HG03432 (cell line): Measurements from ENCODE around the gene EPSTI1.
A peak's percentile ranks its signal among the peaks of the same experiment; 100 is the strongest.

Source experiments
- ATAC-seq: cut with Tn5 transposase; IDR thresholded peaks from one replicate; pipeline ENCODE4 v1.9.1; 2021; ENCODE audit warnings: mild to moderate bottlenecking, moderate library complexity; ENCODE audit not compliant: unreplicated experiment

The EPSTI1 gene

DNA sequence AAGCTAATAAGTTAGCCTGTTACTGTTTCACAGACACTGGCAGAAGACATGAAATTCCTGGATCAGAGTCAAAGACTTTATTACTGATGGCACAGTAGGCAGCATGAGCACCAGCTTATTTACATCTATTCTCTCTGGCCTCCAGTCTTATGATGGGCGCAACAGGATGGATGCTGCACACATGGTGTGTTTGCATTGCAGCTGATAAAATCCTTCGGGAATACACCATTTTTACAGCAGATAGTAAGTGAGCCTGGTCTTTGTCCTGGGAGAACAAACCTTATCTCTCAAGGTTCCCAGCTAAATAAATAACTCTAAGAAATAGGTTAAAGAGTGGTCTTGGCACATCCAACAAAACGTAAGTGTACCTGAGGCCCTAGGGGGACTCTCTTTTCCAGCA, 16.0 kb downstream of the EPSTI1 start:
- no peak for ATAC-seq

DNA sequence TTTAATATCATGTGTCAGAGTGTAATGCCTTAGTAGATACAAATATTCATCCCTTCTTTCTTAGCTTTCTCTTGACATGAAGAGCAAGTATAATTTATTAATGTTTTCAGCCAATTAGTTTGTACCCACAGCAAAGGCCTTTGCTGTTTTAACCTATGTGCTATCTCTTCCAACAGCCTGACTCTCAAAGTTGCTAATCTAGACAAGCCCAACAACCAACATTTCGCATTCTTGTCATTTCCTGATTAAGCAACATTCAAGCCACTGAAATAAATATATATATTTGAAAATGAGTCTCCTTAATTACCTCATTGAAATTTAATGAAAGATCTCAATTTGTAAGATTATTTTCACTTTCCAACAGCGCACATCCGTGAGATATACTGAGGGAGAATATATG, 18.5 kb downstream of the EPSTI1 start:
- no peak for ATAC-seq

GRCh38 chr13:42971691-42972347, 20.2 kb downstream of the EPSTI1 start:
- ATAC-seq = peak; percentile 60

DNA sequence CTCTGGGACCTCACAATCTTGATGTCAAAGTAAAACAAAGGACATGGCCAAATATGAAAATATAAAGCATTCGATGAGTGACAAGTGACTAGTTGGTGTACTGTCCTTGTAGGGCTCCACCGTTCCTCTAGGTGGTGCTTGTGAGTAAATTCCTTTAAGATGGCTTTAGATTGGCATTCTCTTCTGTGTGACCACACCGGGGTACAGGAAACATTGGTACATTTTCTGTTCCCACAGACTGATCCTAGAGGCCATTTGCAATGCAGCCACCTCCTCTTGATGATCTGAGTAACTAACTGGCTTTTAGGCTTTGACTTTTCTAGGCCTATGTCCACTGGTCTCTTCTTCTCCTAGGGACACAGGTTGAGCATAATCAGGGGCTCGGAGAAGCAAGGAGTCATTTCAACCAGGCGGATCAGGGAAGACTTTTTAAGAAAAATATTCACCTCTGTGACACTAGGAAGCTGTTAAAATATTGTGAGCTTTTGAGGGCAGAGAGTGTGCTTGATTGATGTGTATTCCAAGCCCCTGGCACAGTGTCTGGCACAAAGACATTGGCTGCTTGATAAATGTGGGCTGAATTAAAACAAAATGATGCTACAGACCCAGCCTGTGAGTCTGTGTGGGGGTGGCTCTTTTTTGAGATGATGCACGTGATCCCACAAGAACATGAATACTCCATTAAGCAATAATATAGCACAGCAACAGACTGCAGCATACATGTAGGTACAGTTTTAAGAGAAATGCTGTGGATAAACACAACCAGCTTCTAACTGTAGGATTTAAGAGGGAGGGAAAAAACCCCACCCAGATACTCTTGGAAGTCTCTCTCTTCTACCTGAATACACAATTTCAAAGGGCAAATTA, 21.0 kb downstream of the EPSTI1 start:
- peak; percentile 61 for ATAC-seq

GRCh38 chr13:42969565-42970172, 22.4 kb downstream of the EPSTI1 start:
- ATAC-seq = peak; percentile 54

DNA sequence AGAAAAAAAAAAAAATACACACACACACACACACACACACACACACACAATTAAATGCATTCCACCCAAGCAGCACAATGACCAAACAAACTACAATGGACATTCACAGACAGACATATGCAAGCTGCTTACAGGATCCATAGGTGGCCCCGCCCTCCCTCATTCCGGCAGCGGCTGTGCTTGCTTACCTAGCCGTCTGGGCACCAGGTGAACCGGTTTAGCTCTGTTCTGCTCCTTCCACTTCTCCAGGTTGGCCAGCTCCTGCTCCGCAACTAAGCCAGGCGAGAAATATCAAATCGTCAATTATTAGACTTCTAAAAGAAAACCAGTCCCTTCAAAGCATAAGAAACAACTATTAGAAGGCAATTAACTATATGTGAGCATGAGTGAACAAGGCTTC, 23.1 kb downstream of the EPSTI1 start:
- no peak for ATAC-seq

DNA sequence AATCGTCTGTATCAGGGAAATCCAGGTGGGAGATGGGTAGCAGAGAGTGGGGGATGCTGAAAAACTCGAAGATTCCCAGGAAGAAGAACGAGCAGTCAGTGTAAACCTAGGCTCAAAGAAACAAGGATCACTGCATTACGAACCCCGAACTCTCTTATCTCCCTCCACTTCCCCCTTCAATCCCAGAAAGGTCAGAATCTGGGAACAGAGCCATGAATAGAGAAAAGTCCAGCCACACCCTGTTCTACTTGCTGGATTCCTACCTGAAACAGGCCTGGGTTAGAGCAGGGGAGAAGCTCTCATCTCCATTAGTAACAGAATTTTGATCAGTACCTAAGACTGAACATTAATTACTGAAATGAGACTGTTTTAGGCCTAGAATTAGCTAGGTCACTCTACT, 24.4 kb downstream of the EPSTI1 start:
- no peak for ATAC-seq

DNA sequence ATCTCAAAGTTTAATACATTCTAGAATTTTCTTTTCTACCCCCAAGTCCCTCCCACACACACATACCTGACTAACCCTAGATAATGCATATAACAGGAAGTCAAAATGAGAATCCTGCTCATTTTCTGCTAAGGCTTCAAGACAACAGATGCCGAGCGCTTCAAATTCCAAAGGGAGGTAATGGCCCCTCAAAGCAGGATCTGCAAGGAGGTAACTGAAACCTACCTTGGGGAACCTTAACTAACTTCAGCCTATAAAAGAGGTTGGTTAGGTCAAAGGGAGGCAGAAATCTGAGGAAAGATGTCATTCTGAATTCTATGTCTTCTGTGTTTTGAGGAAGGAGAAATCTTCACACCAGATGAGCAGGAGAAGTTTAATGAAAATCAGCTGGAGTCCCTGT, 26.8 kb downstream of the EPSTI1 start:
- no peak for ATAC-seq

DNA sequence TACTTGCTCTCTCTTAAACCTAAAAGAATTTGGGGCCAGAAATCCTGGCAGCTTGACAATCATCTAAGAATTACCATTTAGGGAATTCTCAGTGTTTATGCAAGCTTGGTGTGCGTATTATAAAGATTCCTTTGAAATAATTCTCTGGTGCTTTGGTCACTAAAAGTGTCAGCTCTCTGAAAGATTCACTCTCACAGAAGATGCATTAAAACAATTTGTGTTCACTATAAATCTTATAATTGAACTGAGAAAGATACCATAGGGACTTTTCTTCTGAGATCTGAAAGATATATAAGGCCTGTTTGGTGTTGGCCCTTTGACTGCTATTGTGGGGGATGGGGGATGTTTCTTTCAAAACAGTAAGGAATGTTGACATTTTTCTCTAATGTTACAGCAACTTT, 27.3 kb downstream of the EPSTI1 start:
- no peak for ATAC-seq

DNA sequence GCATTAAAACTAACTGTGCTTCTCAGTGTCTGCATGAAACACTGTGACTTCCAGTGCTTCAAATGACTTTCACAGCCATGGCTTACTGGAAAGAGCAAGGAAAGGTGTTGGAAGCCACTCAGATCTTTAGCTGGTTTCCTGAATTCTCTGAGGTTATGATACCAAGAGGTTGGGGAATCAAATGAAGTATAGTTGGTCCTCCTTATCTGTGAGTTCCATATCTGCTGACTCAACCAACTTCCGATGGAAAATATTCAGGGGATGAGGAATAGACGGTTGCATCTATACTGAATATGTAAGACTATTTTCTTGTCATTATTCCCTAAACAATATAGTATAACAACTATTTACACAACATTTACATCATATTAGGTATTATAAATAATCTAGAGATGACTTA, 32.4 kb downstream of the EPSTI1 start:
- ATAC-seq = no peak

DNA sequence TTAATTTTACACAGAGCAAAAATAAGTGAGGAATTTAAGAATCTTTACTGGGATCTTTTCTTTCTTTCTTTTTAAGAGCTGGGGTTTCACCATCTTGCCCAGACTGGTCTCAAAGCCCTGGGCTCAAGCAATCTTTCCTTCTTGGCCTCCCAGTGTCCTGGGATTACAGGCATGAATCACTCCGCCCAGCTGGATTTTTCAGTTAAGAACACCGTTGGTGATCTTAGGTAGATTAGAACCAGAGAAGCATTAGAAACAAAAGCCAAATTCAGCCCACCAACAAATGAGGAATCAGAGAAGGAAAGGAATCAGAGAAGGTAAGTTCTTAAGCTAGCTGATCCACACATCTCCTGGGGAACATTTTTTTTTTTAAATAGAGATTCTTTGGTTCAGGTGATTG, 34.2 kb downstream of the EPSTI1 start:
- ATAC-seq = no peak

- no peak for ATAC-seq
These were observed 41.9 kb downstream of the EPSTI1 start for GRCh38 chr13:42950181-42950580.

- ATAC-seq = no peak
These were observed 44.1 kb downstream of the EPSTI1 start for GRCh38 chr13:42947925-42948324.

DNA sequence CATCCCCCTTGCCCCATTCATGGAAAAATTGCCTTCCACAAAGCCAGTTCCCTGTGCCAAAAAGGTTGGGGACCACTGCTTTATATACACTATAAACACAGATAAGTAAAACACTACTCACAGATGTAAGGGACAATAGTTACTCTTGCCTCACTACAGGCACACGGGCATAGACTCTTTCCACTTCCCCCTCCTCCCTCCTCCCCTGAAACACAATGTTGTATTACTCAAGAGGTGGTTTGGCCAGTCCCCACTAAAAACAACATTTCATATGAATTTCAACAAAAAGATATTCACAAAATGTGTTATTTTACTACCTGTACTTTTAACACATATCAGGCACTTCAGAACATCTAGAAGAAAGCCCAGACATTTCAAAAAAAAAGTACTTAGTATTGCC, 45.1 kb downstream of the EPSTI1 start:
- no peak for ATAC-seq

GRCh38 chr13:42929886-42930535, 62.0 kb downstream of the EPSTI1 start:
- no peak for ATAC-seq

DNA sequence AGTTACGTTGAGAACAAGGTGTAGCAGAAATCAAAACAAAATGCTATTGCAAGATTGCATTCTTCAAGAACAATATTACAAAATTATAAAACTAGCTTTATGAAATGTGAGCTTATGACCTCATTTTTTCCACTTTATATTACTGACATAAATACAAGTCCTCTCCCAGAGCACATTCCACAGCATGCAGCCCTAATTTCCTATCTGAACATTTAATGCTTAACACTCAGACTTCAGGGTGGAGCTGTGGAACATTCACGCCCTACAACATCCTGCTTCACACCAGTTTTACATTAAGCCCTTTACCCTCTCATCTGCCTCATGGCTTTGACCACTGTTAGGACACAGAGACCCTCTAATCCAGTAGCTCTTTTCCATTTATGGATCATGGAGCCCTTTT, 65.5 kb downstream of the EPSTI1 start:
- no peak for ATAC-seq

GRCh38 chr13:42926043-42926442, 66.0 kb downstream of the EPSTI1 start:
- ATAC-seq = no peak

DNA sequence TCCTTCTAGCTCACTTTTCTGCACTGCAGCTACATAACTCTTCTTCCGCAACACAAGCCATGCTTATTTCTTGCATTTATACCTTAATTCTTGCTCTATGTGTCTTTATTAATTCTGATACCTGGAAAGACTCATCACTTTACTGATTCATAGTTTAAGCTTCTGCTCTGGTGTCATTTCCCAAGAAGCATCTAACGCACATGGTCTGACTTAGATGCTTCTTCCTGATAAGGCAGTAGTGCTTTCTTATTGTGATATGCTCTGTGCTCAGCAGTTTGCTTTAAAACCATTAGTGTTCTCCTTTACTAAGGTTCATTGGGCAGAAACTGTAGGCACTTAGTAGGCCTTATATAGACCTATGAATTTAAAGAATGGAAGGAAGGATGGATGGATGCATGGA, 66.4 kb downstream of the EPSTI1 start:
- no peak for ATAC-seq

DNA sequence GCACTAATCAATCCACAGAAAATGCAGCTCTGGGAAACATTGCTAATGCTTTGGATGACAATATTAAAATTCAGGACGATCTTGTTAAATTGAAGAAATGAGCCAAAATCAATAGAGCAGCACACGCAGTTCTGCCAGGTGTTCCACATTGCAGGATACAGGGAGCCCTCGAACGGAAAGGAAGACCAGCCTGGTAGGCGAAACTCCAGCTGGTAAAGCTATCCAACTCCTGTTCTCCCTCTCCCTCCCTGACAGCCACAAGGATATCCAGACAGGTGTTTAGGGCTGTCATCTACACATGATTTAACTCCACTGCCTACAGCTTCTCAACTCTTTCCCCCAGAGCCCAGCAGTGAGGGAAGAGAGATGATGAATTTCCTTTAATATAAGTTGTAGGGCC, 67.7 kb downstream of the EPSTI1 start:
- no peak for ATAC-seq

GRCh38 chr13:42907745-42908144, 84.3 kb downstream of the EPSTI1 start:
- ATAC-seq = no peak

- no peak for ATAC-seq
These were observed 85.8 kb downstream of the EPSTI1 start for GRCh38 chr13:42906257-42906656.

DNA sequence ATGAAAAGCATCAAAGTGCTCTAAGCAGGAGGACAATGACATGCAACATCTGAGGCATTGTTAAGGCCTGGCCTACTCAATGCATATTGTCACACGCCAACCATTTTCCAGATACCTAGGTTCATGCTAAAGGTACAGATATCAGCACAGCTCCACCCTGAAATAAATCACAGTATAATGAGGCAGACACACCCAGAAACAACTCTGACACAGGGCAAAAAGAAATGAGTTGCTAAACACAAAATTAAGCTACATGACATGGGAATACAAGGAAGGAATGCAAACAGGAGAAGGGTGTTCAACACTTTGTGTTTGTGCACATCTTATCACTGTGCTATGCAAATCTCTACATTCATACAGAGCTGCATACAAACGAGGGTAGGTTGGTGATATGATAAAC, 86.5 kb downstream of the EPSTI1 start:
- ATAC-seq = no peak
